Mesothelial cell of epicardium (in vitro differentiated cells): ENCODE results near the gene ITGB1BP1. TPM values are rescaled to one million over a fixed set of nuclear protein-coding genes. Genes with fewer than 3 reads are reported as not detected.

Source experiments
- total RNA-seq: library from RNA; stranded (reverse); gene quantifications from 3 replicates; pipeline ENCODE4 v1.2.1, GENCODE V29; 2021

The ITGB1BP1 gene
- total RNA-seq, 1 donor from 2014 or later = 38.0 TPM

Other genes starting within 250 kb of the ITGB1BP1 start
- 25.8 to 29.7 TPM (median 26.2 TPM) in 3 replicates for gene ASAP2, start 216.7 kb downstream of the ITGB1BP1 start, total RNA-seq
- 44.9 to 47.3 TPM (median 45.1 TPM) in 3 replicates for gene CPSF3, start 126 bp upstream of the ITGB1BP1 start, total RNA-seq
- 39.7 to 42.7 TPM (median 41.6 TPM) in 3 replicates for gene IAH1, start 51.0 kb upstream of the ITGB1BP1 start, total RNA-seq
- 47.2 to 48.8 TPM (median 47.8 TPM) in 3 replicates for gene ADAM17, start 132.3 kb upstream of the ITGB1BP1 start, total RNA-seq
- 240 to 248 TPM (median 248 TPM) in 3 replicates for gene YWHAQ, start 207.5 kb upstream of the ITGB1BP1 start, total RNA-seq